OCI-LY7 (cell line): Measurements from ENCODE around the gene SLAMF1. TPM values are rescaled to one million over a fixed set of nuclear protein-coding genes. Genes with fewer than 3 reads are reported as not detected.
"Not testable (repeated sequence)": the region's sequence is repeated elsewhere in the genome, so short reads cannot be mapped to it uniquely, and the experiment has no call there.

Experiments
- Bru-seq: library from RNA; stranded (reverse); fragments of 400-500 nt; gene quantifications from one replicate; lab custom pipeline; 2021; lab: Mats Ljungman, UMichigan
- BruChase-seq, 2 experiments: library from RNA; stranded (reverse); fragments of 400-500 nt; gene quantifications; one replicate each; lab custom pipeline; 2021; lab: Mats Ljungman, UMichigan
- BruUV-seq: library from RNA; stranded (reverse); fragments of 400-500 nt; replicated peaks from 2 replicates; lab custom pipeline; 2021; lab: Mats Ljungman, UMichigan
- CTCF ChIA-PET: fragments of 300-600 bp; sonication (Branson Sonifier 250); formaldehyde crosslinking; loops from one replicate; lab custom pipeline; 2022; ENCODE audit warnings: antibody characterized with exemption; ENCODE audit not compliant: unreplicated experiment; lab: Charles Lee
- POLR2A ChIA-PET: fragments of 300-600 bp; sonication (Branson Sonifier 250); formaldehyde crosslinking; loops from one replicate; lab custom pipeline; 2022; ENCODE audit warnings: antibody characterized with exemption; lab: Charles Lee
- DNase-seq: peaks from one replicate; pipeline ENCODE4 v3.0.0-alpha.2; 2015; ENCODE audit warnings: low spot score
- H2AFZ ChIP-seq: fragments of 200-600 bp; sonication (generic), shearing (Covaris generic); 2 replicates; pipeline ENCODE4 v1.6.1; 2014; ENCODE audit warnings: mild to moderate bottlenecking, antibody characterized with exemption, low read length, moderate library complexity
- H3K27ac ChIP-seq: fragments of 200-600 bp; sonication (generic); 2 replicates; pipeline ENCODE4 v1.5.1; 2014; ENCODE audit warnings: mixed run types, low read depth, mild to moderate bottlenecking, moderate library complexity, low read length, inconsistent platforms; ENCODE audit not compliant: poor library complexity, severe bottlenecking
- H3K36me3 ChIP-seq: fragments of 200-600 bp; sonication (generic); 2 replicates; pipeline ENCODE4 v1.6.1; 2014; ENCODE audit warnings: mild to moderate bottlenecking, antibody characterized with exemption, low read length, moderate library complexity, mixed read lengths; ENCODE audit not compliant: insufficient read depth
- H3K4me1 ChIP-seq: fragments of 200-600 bp; sonication (generic); 2 replicates; pipeline ENCODE4 v1.5.1; 2014; ENCODE audit warnings: mild to moderate bottlenecking, low read length; ENCODE audit not compliant: insufficient read depth, poor library complexity, severe bottlenecking
- H3K4me2 ChIP-seq: fragments of 200-600 bp; sonication (generic); 2 replicates; pipeline ENCODE4 v1.6.1; 2014; ENCODE audit warnings: mild to moderate bottlenecking, low read length
- H3K4me3 ChIP-seq: fragments of 200-600 bp; sonication (generic); 2 replicates; pipeline ENCODE4 v1.5.1; 2014; ENCODE audit warnings: mild to moderate bottlenecking, low read depth, low read length; ENCODE audit not compliant: poor library complexity, severe bottlenecking
- H3K79me2 ChIP-seq: fragments of 200-600 bp; sonication (generic); 2 replicates; pipeline ENCODE4 v1.6.1; 2016; ENCODE audit warnings: low read depth, mild to moderate bottlenecking, low read length, moderate library complexity, mixed read lengths; ENCODE audit not compliant: insufficient read depth
- H3K9me2 ChIP-seq: fragments of 200-600 bp; sonication (generic); 2 replicates; pipeline ENCODE4 v1.6.1; 2016; ENCODE audit warnings: mild to moderate bottlenecking, low read length, mixed read lengths; ENCODE audit not compliant: insufficient read depth
- H3K9me3 ChIP-seq: fragments of 200-600 bp; sonication (generic); 2 replicates; pipeline ENCODE4 v1.6.1; 2014; ENCODE audit warnings: mild to moderate bottlenecking, mixed run types, low read length, mixed read lengths
- H4K20me1 ChIP-seq: fragments of 200-600 bp; sonication (generic); 2 replicates; pipeline ENCODE4 v1.6.1; 2014; ENCODE audit warnings: mild to moderate bottlenecking, antibody characterized with exemption, low read length, moderate library complexity, mixed read lengths; ENCODE audit not compliant: insufficient read depth
- CTCF ChIP-seq: fragments of 200-600 bp; sonication (generic); conservative IDR thresholded peaks from 2 replicates; pipeline ENCODE4 v1.5.1; 2014; ENCODE audit warnings: mild to moderate bottlenecking, antibody characterized with exemption, low read length, moderate library complexity, mixed read lengths
- EZH2phosphoT487 ChIP-seq: fragments of 200-600 bp; sonication (generic); IDR thresholded peaks from 2 replicates; pipeline ENCODE4 v1.6.1; 2018; ENCODE audit warnings: low read depth, borderline replicate concordance, mild to moderate bottlenecking, mixed run types, antibody characterized with exemption, low read length, moderate library complexity, mixed read lengths
- intact Hi-C: fragments of 100-400 bp; cut with micrococcal nuclease; formaldehyde crosslinking; loops from one replicate; pipeline ENCODE4 v1.10.0; 2022; ENCODE audit not compliant: unreplicated experiment
- long read RNA-seq: library from polyadenylated mRNA; stranded (forward); transcript quantifications from one replicate; pipeline ENCODE4 v2.0.0, GENCODE V29; 2022
- total RNA-seq, 2 experiments: library from RNA; depleted of rRNA in 1 of 2; stranded (reverse); fragments of >200 nt in 1 of 2; shearing (Covaris generic) in 1 of 2; gene quantifications; 2 replicates each; pipeline ENCODE4 v1.2.3, GENCODE V29; 2014 to 2022

Gene SLAMF1, protein sequence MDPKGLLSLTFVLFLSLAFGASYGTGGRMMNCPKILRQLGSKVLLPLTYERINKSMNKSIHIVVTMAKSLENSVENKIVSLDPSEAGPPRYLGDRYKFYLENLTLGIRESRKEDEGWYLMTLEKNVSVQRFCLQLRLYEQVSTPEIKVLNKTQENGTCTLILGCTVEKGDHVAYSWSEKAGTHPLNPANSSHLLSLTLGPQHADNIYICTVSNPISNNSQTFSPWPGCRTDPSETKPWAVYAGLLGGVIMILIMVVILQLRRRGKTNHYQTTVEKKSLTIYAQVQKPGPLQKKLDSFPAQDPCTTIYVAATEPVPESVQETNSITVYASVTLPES
- total RNA-seq (2014; rRNA removed; shearing (Covaris generic)) (0.32 and 0.36 TPM in 2 replicates), total RNA-seq (2022) (0.42 and 0.72 TPM in 2 replicates), Bru-seq, nascent RNA (percentile 34 among the genes with signal in this experiment), BruChase-seq, experiment 1, labeled RNA remaining after a 6-hour chase (percentile 16 among the genes with signal in this experiment), BruChase-seq, experiment 2, labeled RNA remaining after a 2-hour chase (percentile 24 among the genes with signal in this experiment)
- long read RNA-seq, partial matches to known transcripts: 0 of 1 reads
- long read RNA-seq, other reads (novel, unspliced or antisense): 1 of 1 reads

GRCh38 chr1:160646711-160647328, at the start of gene SLAMF1:
TSS of gene SLAMF1 (minus strand) at chr1:160647044. CDS start at chr1:160646945, 99 bp downstream.
- Histone ChIP-seq H3K27ac (peak within 1 kb of the TSS; percentile 1), H2AFZ (peak within 1 kb of the TSS; percentile 89), H3K4me2 (peak within 1 kb of the TSS; percentile 42), H3K4me3 (peak within 1 kb of the TSS; percentile 1), H3K9me2 (no peaks in the 10 kb centered on the region), H3K9me3 (peaks cover 4% of the 10 kb centered on the region; the same call in 1 of the 2 replicates), H4K20me1 (no peaks in the 10 kb centered on the region), H3K79me2 (no peaks in the 10 kb centered on the region), H3K36me3 (peaks cover 4% of the 10 kb centered on the region; the same call in 1 of the 2 replicates), H3K4me1 (peaks cover 40% of the 10 kb centered on the region)
- peak; percentile 39 for DNase-seq
- ChIA-PET POLR2A (interaction anchor here (0.9 to 1.4 kb wide), 4 partner anchors 24 to 28 kb away, joined by 3 to 4 read pairs (median 3); no protein-coding TSS in a partner anchor), CTCF (interaction anchor here (2.2 kb wide), 1 partner anchor 26 kb away, joined by 4 read pairs; no protein-coding TSS in a partner anchor)
- BruUV-seq: no TSS peak
- no peak for TF ChIP-seq EZH2phosphoT487
- no peak for TF ChIP-seq CTCF
- intact Hi-C loops: no loop called here

GRCh38 chr1:160692390-160692789, 45.5 kb upstream of the SLAMF1 start:
- Histone ChIP-seq H3K36me3 (peaks cover 50% of the 10 kb centered on the region), H3K79me2 (peaks cover 61% of the 10 kb centered on the region)
- intact Hi-C loops, H2AFZ ChIP-seq, H3K9me2 ChIP-seq, H3K4me1 ChIP-seq, CTCF ChIA-PET, H3K4me2 ChIP-seq, DNase-seq, BruUV-seq, H3K4me3 ChIP-seq, POLR2A ChIA-PET, H3K27ac ChIP-seq, H4K20me1 ChIP-seq, H3K9me3 ChIP-seq: not testable (repeated sequence)
- TF ChIP-seq CTCF: peak; percentile 61
